Stimulated activated CD8-positive, alpha-beta memory T cell treated with anti-CD3 and anti-CD28 coated beads, Interleukin-12 subunit alpha, Interleukin-12 subunit beta, amount 100 ng/mL, for 4 hours (primary cell): ENCODE data around the gene TMEM204.

Experiments
- DNase-seq: peaks from one replicate; pipeline ENCODE4 v3.0.0-alpha.2; 2020; ENCODE audit warnings: low read depth

Gene TMEM204

GRCh38 chr16:1538804-1539520 lies 5.5 kb downstream of the TMEM204 start:
- DNase-seq, result no peak

GRCh38 chr16:1539720-1540555 lies 6.5 kb downstream of the TMEM204 start:
- no peak for DNase-seq

GRCh38 chr16:1540556-1540855 lies 7.0 kb downstream of the TMEM204 start:
- DNase-seq, result no peak

- DNase-seq, result no peak
Measured at GRCh38 chr16:1541293-1542165, 8.1 kb downstream of the TMEM204 start.

GRCh38 chr16:1542166-1542500 lies 8.7 kb downstream of the TMEM204 start:
- no peak for DNase-seq

- DNase-seq, result no peak
Measured at GRCh38 chr16:1542533-1542932, 9.1 kb downstream of the TMEM204 start.

GRCh38 chr16:1543085-1543896 lies 9.8 kb downstream of the TMEM204 start:
- peak; percentile 42 for DNase-seq

GRCh38 chr16:1545044-1546040 lies 11.9 kb downstream of the TMEM204 start:
- DNase-seq, result no peak

- no peak for DNase-seq
Measured at GRCh38 chr16:1546430-1546829, 13.0 kb downstream of the TMEM204 start.

- DNase-seq, result no peak
Measured at GRCh38 chr16:1548233-1548632, 14.8 kb downstream of the TMEM204 start.

GRCh38 chr16:1548727-1549126 lies 15.3 kb downstream of the TMEM204 start:
- no peak for DNase-seq

GRCh38 chr16:1550069-1550468 lies 16.6 kb downstream of the TMEM204 start:
- DNase-seq, result no peak

- no peak for DNase-seq
Measured at GRCh38 chr16:1550696-1551095, 17.2 kb downstream of the TMEM204 start.

GRCh38 chr16:1551166-1551565 lies 17.7 kb downstream of the TMEM204 start:
- no peak for DNase-seq

GRCh38 chr16:1552129-1552528 lies 18.7 kb downstream of the TMEM204 start:
- no peak for DNase-seq

- DNase-seq, result no peak
Measured at GRCh38 chr16:1553946-1554825, 20.7 kb downstream of the TMEM204 start.

GRCh38 chr16:1554826-1555445 lies 21.5 kb downstream of the TMEM204 start:
- no peak for DNase-seq

GRCh38 chr16:1556254-1556653 lies 22.8 kb downstream of the TMEM204 start:
- no peak for DNase-seq

- no peak for DNase-seq
Measured at GRCh38 chr16:1557074-1557473, 23.6 kb downstream of the TMEM204 start.
